ENCODE results near the gene SGMS2. TPM values are rescaled to one million over a fixed set of nuclear protein-coding genes. Genes with fewer than 3 reads are reported as not detected.

SGMS2 gene
- total and polyA plus RNA-seq, 11 donors, result 2.6 to 117 (median 29.8) TPM

- H3K36me3 ChIP-seq, result peaks cover 0 to 3% (median 0%) of the 10 kb centered on the region in 9 donors
- intact Hi-C loops (cut with DNase I), result loop anchor here in 2 of 10 donors (10.0 kb wide), 1 partner anchor 66 kb away; the partner anchor contains the start of gene SGMS2 (in 2 of the 2)
- no peak for DNase-seq
- no peak for TF ChIP-seq CTCF (IDR thresholded peaks at IDR 0.05)
- no peak for TF ChIP-seq POLR2A (IDR thresholded peaks at IDR 0.05)
- no peak overlapping the region for H3K4me3 ChIP-seq
- no peak overlapping the region for H3K27ac ChIP-seq
- H3K4me1 ChIP-seq, result peaks cover 0 to 17% (median 8%) of the 10 kb centered on the region in 12 donors
- peaks cover 0 to 23% (median 8%) of the 10 kb centered on the region in 12 donors for H3K9me3 ChIP-seq
- no peaks in the 10 kb centered on the region for H3K27me3 ChIP-seq
- ATAC-seq, result no peak
These were observed 66.6 kb downstream of the SGMS2 start for GRCh38 chr4:107891299-107891698.

DNA sequence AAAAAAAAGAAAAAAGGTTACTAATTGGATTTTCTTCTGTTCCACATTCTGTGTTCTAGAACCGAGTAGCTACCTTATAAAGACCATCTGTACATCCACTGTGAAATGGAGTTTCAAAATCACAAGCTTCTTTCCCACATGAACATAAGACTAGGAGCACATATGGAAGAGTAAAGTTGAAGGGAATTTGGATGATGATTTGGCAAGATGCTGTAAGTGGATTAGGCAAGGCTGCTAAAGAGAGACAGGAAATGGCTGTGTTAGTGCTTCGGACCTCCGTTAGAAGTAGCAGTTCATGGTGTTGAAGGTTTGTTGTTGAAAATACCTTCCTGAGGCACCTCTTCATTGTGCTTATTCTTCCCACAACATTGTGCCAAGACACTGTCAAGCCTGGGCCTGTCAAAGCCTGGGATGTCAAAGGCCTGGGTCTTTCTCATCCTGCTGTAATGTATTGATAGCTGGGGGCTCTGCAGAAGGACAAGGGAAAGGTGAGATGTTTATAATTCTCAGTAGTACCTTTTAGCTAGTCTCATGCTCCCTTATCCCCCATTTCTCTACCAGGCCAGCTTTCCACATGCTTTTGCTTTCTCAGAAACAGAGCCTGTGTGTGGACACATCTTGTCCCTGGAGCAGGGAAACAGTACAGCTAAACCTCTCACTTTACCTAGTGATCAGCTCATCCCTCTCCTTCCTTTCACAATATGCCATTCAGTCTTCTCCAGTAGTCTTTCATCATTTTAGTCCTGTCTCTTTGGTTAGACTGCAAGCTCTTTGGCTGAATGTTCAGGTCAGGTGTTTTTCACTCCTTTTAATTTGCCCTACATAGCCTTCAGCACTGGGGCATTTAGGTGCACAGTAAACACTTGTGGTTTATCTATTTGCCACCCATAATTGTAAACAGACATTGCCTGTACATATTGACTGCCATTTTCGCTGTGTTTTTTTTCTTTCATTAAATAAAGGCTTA is 68.7 kb downstream of the SGMS2 start:
- intact Hi-C loops (cut with DNase I), result loop anchor here in 2 of 10 donors (10.0 kb wide), 1 partner anchor 69 kb away; the partner anchor contains the start of gene SGMS2 (in 2 of the 2)
- Histone ChIP-seq H3K27ac (peak overlapping the region in 1 of 12 donors; percentile 12), H3K36me3 (no peaks in the 10 kb centered on the region), H3K27me3 (no peaks in the 10 kb centered on the region), H3K4me1 (peaks cover 0 to 23% (median 8%) of the 10 kb centered on the region in 12 donors), H3K9me3 (peaks cover 0 to 10% (median under 1%) of the 10 kb centered on the region in 12 donors), H3K4me3 (no peak overlapping the region)
- DNase-seq (no peak), ATAC-seq (peak in 3 of 4 donors; percentile 12 to 26 (median 26))
- 59 to 77% (median 68%) methylated on average over 4 of the region's 4 CpGs for WGBS, 4 donors
- TF ChIP-seq CTCF (IDR thresholded peaks at IDR 0.05) (no peak), POLR2A (IDR thresholded peaks at IDR 0.05) (no peak)

- no peaks in the 10 kb centered on the region for H3K27me3 ChIP-seq
- H3K36me3 ChIP-seq, result no peaks in the 10 kb centered on the region
- intact Hi-C loops (cut with DNase I), result loop anchor here in 2 of 10 donors (10.0 kb wide), 1 partner anchor 69 kb away; the partner anchor contains the start of gene SGMS2 (in 2 of the 2)
- DNase-seq, result no peak
- H3K9me3 ChIP-seq, result peaks cover 0 to 4% (median 0%) of the 10 kb centered on the region in 12 donors
- peaks cover 0 to 23% (median 8%) of the 10 kb centered on the region in 12 donors for H3K4me1 ChIP-seq
- peak overlapping the region in 1 of 12 donors; percentile 8 for H3K27ac ChIP-seq
- TF ChIP-seq POLR2A (IDR thresholded peaks at IDR 0.05), result no peak
- TF ChIP-seq CTCF (IDR thresholded peaks at IDR 0.05), result no peak
- ATAC-seq, result peak in 3 of 4 donors; percentile 44 to 50 (median 49)
- WGBS, 4 donors, result 57 to 84% (median 73%) methylated on average over 6 of the region's 6 CpGs
- no peak overlapping the region for H3K4me3 ChIP-seq
These were observed 69.4 kb downstream of the SGMS2 start for GRCh38 chr4:107894138-107894603.
